NOMO-1 treated with DMSO at 0.1 percent for 48 hours (cell line): ENCODE data around the gene KLHL36.
"Not testable (repeated sequence)": the region's sequence is repeated elsewhere in the genome, so short reads cannot be mapped to it uniquely, and the experiment has no call there.

ENCODE experiments used
- DNase-seq: peaks from one replicate; lab custom pipeline; 2025; ENCODE audit not compliant: unreplicated experiment; lab: John Stamatoyannopoulos, UW

The KLHL36 gene

DNA sequence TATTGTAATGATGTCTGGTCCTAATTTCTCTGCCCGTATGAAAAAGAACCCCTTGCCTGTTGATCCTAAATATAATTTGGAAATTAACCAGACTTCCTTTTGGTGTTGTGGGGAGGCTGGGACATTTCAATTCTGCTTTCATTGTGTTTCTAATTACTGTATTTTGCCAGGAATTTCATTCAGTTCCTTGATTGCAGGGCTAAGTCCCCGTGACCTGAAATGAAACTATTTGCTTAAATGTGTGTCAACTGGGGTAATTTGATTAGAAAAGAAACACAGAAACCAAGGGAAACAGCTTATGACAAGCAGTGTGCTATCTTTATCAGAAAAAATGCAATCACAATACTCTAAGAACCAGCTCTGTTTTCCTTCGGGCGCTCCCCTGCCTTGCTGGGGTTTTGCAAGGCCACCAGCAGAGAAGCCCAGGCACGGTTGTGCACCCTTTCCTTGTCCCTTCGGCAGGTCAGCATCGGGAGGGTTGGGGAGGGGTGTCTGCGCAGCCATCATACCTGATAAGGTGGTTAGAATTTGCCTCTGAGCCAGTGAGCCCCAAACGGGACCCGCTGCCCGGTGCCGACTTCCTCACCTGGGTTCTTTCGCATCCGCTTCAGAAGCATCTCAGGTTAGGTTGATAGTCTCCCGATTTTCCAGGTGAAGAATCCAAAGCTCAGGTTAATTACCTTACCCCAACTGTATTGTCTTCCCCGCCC is 19.4 kb downstream of the KLHL36 start:
- no peak for DNase-seq

GRCh38 chr16:84670063-84670462 is 21.8 kb downstream of the KLHL36 start:
- no peak for DNase-seq

GRCh38 chr16:84672276-84673202 is 24.2 kb downstream of the KLHL36 start:
- peak; percentile 65 for DNase-seq

DNA sequence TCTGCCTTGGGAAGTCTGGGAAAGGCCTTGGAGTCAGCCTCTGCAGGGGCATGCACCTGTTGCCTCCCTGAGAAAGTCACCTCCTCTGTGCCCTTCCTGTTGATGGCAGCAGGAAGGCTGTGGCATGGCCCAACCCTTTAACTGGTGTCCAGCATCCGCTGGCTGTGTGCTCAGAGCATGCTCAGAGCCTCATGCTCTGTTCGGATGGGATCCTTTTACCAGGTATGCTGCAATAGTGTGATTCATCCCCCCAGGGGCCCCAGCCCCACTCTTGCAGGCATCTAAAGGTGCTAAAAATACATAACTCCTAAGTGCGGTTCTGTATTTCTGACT is 24.9 kb downstream of the KLHL36 start:
- DNase-seq = peak; percentile 88

DNA sequence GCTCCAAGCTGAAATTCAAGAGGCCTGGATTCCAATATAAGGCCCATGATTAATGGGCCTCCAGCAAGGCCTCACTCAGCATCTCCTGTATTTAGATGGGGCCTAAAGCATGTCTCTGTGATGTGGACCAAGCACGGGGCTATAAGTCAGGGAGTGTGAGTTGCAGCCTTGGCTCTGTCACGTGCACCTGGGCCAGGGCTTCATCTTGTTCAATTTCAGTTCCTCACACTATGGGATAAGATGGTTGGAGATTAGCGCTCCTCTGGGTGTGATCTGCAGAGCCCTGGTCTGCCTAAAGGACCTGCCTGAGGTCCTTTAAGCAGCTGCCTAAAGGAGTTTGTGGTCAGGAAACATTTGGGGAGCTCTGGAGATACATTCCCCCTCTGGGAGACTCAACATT is 25.2 kb downstream of the KLHL36 start:
- DNase-seq = peak; percentile 88

- DNase-seq = no peak
Measured at GRCh38 chr16:84675423-84675822, 27.1 kb downstream of the KLHL36 start.

- DNase-seq = no peak
Measured at GRCh38 chr16:84675884-84676283, 27.6 kb downstream of the KLHL36 start.

DNA sequence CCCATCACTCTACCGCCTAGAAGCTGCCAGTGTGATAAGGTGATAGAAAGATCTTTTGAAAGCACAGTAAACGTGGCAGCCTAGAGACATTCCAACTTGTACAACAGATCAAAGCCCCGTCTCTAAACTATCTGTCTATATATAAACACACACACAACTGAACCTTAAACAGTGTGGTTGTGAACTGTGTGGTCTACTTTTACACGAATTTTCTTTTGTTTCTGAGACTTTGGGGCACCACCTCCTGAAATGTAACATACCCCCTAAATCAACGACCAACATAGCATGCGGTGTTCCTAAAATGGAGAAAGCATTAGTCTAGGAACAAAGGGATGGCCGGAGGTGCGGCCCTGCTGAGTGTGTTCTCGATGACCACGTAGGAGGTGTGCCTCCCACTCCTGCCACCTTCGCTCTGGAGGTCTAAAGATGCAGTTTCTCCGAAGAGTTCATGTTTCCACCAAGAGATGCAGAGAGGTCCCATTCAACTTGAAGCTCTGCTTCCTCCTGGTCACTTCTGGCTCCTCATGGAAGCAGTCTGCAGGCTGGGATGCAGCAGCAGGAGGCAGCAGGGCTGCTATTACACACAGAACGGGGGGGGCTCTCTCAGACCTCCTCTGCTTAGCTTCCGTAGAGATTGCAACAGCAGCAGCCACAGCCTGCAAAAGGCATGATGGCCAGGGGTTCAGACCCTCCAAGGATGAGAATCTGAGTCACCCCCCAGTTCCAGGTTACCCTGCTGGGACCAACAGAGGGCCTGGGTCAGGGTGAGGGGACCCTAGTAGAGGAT is 28.9 kb downstream of the KLHL36 start:
- no peak for DNase-seq

GRCh38 chr16:84677849-84678248 is 29.5 kb downstream of the KLHL36 start:
- DNase-seq = no peak

DNA sequence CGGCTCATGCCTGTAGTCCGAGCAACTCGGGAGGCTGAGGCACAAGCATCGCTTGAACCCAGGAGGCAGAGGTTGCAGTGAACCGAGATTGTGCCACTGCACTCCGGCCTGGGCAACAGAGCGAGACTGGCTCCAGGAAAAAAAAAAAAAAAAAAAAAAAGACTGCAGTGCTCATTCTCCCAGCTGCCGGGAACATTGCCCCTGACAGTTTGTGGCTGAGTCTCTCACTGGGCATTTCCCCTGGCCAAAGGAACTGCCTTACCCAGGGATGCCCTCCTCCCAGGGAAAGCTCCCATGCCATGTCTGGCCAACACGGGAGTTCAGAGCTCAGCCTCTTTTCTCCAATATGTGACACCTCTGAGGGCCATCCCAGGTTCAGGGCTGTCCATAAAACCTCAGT is 30.2 kb downstream of the KLHL36 start:
- no peak for DNase-seq

GRCh38 chr16:84680165-84680842 is 32.0 kb downstream of the KLHL36 start:
- DNase-seq = peak; percentile 4

- DNase-seq = no peak
Measured at GRCh38 chr16:84680843-84681629, 32.7 kb downstream of the KLHL36 start.

GRCh38 chr16:84683691-84684591 is 35.6 kb downstream of the KLHL36 start:
- DNase-seq = no peak

DNA sequence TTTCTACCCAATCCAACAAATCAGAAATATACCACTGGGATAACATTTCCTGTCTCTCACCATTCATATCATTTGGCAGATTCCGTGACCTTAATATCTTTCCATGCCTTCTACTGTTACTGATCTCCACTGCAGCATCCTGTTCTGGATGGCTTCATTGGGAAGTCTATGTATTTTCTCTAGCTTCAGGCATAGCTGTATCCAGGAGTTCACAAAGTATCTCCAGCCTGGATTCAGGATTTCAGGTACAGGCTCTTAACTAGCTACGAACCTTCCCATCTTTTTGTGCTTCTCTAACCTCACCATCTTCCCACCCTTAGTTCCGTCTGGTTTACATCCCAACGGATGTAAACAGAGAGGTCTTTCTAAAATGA is 36.3 kb downstream of the KLHL36 start:
- DNase-seq = no peak

DNA sequence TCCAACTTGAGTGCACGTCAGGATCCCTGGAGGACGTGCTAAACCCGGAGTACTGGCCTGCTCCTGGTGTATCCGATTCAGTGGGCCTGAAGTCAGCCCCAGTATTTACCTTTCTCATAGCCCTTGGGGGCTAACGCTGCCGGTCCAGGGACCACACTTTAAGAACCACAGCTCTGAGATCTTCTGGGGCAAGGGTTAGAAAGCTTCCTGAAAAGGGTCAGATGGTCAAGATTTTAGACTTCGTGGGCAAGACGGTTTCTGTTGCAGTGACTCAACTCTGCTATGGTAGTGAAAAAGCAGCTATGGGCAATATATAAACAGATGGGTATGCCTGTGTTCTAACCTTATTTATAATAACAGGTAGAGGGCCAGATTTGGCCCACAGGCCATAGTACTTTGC is 36.9 kb downstream of the KLHL36 start:
- DNase-seq = no peak

- DNase-seq = no peak
Measured at GRCh38 chr16:84686707-84687298, 38.5 kb downstream of the KLHL36 start.

DNA sequence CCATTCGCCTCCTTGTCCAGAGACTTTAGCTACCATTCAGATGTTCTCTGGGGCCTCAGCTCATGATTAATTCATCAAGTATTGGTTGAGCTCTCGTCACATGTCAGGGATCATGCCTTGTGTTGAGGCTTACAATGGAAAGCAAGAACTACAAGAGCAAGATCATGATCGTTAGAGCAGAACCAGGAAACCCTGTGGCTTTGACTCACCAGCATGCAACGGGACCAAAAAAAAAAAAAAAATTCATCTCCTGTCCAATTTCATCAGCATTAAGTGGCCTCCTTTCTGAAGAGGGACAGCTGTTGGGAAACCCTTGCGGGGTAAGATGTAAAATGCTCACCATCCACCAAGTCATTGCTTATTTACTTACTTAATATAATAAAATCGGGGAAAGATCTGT is 39.4 kb downstream of the KLHL36 start:
- peak; percentile 69 for DNase-seq

DNA sequence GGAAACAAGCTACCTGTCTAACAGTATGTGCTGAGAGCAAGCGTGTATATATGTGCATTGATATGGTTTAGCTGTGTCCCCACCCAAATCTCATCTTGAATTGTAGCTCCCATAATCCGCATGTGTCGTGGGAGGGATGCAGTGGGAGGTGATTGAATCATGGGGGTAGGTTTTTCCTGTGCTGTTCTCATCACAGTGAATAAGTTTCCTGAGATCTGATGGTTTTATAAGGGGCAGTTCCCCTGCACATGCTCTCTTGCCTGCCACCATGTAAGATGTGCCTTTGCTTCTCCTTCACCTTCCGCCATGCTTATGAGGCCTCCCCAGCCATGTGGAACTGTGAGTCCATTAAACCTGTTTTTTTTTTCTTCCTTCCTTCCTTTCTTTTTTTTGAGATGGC is 39.9 kb downstream of the KLHL36 start:
- not testable (repeated sequence) for DNase-seq

GRCh38 chr16:84689111-84689510 is 40.8 kb downstream of the KLHL36 start:
- DNase-seq = no peak
